Medulla oblongata (tissue), 1 donor: Measurements from ENCODE around the gene SAT2.
A peak's percentile ranks its signal among the peaks of the same experiment; 100 is the strongest.
"Not testable (repeated sequence)": the region's sequence is repeated elsewhere in the genome, so short reads cannot be mapped to it uniquely, and the experiment has no call there.

Experiments
- DNase-seq: peaks from one replicate; pipeline ENCODE4 v3.0.0-alpha.2; 2015; ENCODE audit errors: extremely low spot score

SAT2 gene

GRCh38 chr17:7627250-7628121 lies at the start of gene SAT2:
TSS of gene SAT2 (minus strand) at chr17:7627821. CDS start at chr17:7627635, 186 bp downstream.
- DNase-seq, result peak; percentile 96

DNA sequence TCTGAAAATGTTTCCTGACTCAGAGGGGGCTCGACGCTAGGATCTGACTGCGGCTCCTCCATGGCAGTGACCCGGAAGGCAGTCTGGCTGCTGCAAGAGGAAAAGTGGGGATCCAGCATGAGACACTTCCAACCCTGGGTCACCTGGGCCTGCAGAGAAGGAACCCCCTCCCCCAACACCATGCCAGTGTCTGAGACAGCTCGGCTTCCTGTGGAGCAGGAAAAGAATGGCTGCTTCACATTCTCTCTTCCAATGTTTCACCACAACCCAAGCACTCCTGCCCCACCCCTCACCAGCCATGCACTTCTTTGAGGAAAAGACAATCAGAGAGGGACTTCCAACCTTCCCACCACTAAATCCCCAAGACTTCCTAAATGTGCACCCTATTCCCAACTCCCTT lies 48.9 kb upstream of the SAT2 start:
- no peak for DNase-seq

GRCh38 chr17:7674934-7675333 lies 47.3 kb upstream of the SAT2 start:
- DNase-seq, result no peak

GRCh38 chr17:7673239-7673638 lies 45.6 kb upstream of the SAT2 start:
- DNase-seq, result no peak

DNA sequence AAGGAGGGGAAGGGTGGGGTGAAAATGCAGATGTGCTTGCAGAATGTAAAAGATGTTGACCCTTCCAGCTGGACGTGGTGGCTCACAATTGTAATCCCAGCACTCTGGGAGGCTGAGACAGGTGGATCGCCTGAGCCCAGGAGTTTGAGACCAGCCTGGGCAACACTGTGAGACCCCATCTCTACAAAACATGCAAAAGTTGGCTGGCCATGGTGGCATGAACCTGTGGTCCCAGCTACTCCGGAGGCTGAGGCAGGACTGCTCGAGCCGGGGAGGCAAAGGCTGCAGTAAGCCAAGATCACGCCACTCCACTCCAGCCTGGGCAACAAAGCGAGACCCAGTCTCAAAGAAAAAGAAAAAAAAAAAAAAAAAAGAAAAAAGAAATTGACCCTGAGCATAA lies 40.9 kb upstream of the SAT2 start:
- no peak for DNase-seq

GRCh38 chr17:7667656-7668406 lies 40.2 kb upstream of the SAT2 start:
- peak; percentile 90 for DNase-seq

DNA sequence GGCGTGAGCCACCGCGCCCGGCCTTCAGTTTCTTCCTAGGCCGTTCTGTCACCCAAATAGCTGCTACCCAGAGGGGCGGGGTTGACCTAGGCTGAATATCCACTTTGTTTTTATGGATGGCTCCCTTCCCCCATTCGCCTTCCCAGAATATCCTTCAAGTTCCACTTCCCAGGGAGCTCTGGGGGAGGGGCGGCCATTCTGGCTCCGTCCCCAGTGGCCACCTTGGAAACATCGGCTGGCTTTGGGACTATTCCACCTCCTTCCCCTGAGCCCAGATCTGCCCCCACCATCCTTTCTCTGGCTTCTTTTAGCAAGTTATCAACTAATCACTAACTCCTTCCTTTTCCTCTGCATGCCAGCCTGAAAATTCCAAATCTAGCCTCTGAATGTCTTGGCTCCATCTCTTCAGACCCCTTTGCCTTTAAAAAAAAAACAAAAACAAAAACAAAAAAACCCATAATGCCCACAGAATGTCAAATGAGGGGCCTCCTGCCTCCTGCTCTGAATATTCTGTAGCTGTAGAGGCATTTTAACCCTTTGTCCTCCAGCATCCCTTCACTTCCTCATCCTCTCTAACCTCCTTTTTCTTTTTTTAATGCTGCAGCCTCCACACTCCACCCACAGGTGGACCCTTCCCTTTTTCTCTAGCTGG lies 29.5 kb upstream of the SAT2 start:
- peak; percentile 85 for DNase-seq

DNA sequence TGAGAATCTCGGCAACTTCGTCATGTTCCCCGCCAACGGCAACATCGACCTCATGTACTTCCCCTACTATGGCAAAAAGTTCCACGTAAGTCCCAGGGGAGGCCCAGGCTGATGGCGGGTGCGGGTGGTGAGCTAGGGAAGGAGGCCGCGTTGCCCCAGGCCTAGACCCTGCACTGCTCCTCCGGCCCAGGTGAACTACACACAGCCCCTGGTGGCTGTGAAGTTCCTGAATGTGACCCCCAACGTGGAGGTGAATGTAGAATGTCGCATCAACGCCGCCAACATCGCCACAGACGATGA lies 27.9 kb upstream of the SAT2 start:
- DNase-seq, result no peak

DNA sequence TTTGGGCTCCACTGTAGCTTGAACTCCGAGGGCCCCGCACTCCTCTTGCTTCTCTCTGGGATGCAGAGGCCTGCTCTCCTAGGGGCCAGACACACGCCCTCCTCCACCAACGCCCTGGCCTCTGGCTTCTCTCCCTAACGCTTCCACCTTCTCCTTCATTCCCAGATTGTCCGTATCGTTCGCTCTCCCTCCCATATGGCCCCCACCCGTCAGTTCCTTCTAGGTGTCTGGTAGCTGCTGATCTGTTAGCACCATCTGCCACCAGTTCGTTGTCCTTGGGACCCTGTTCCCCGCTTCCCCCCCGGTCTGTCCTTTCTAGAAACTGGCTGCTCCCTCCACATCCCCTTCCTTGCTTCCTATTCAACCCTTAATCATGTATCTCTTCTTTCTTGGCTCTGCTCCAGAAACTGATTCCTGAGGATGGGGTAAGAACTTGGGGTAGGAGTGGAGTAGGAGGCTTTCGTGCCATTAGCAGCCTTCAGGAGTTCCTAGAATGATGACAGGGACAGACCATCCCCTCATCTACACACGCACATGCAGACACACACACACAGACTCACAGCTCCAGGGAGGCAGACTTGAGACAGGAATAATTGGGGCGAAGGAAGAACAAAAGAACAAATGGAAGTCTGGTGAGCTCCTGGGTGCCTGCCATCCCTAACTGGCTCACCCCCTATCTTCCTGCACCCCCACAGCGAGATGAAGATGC lies 27.4 kb upstream of the SAT2 start:
- no peak for DNase-seq

GRCh38 chr17:7652388-7653356 lies 25.1 kb upstream of the SAT2 start:
- DNase-seq, result peak; percentile 37

DNA sequence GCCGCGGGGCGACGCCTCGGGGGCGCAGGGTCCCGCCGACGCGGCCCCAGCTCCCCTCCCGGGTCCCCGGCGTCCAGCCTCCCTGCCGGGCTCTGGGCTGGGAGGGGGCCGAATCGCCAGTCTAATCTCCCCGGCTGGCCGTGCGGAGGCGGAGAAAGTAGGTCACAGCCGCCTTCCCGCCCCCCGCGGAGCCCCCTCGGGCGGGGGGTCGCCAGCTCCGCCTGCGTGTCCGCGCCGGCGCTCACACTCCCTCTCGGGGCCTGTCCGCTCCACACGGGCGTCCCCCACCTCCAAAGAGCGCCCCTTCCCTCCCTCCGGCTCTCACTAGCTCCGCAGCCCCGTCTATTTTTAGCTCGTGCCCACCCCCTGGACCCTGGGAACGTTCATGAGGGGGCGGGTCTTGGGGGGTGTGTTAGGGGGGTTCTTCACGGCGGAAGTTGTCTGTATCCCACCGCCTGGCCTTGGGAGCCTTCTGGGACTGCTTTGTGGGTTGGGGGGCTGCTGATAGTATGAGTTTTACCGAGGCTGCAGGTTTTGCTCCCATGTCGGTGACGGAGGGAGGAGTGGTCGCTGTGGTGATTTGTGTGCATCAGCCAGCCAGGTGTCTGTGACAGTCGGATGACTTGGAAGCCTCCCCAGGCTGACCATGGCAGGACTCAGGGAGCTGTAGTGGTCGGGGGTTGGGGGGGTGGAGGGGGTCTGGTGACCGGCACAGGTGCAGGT lies 24.2 kb upstream of the SAT2 start:
- peak; percentile 56 for DNase-seq

- DNase-seq, result no peak
These were observed 23.6 kb upstream of the SAT2 start for GRCh38 chr17:7651097-7651664.

DNA sequence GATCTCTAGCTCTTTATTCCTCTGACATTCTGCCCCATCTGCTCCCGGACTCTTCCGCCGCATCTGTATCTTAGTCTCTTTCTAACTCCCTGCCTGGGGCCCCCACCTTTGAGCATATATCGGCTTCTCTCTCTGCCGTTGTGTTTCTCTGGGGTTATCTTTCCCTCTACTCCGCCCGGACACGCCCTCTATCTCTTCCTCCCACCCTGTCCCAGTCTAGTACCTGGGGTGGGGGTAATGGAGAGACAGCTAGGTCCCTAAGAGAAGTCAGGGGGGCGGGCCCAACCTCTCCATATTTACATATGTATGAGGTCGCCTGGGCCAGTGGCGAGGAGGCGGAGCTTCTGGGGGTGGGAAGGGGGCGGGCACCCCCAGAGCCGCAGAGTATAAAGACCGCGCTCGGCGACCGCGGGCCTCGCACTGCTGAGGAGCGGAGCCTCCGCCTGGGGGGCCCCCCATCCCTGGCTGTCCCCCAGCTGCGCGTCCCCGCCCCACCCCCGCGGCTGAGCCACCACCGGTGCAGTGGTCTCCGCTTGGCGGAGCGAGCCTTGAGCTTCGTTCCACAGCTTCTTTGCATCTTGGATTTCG lies 23.0 kb upstream of the SAT2 start, which contains the start of gene ATP1B2:
Gene ATP1B2 (plus strand): TSS at position 418 of the 588 bp plus-strand sequence. CDS start 593 bp downstream, outside the sequence.
- DNase-seq, result peak; percentile 78

DNA sequence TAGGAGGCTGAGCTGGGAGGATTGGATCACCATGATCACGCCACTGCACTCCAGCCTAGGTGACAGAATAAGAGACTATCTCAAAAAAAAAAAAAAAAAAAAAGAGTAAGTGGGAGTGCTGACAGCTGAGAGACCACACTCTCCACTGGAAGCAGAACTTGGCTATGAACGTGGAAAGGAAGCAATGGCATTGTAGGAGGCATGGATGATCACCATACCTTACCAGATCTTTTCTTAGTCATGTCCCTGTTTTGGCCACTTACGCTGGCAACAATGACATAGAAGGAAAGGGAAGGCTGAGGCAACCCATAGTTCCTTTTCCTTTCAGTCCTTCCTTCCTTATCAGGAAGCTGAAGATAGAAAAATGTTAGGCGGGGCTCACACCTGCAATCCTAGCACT lies 19.4 kb upstream of the SAT2 start:
- DNase-seq, result no peak

DNA sequence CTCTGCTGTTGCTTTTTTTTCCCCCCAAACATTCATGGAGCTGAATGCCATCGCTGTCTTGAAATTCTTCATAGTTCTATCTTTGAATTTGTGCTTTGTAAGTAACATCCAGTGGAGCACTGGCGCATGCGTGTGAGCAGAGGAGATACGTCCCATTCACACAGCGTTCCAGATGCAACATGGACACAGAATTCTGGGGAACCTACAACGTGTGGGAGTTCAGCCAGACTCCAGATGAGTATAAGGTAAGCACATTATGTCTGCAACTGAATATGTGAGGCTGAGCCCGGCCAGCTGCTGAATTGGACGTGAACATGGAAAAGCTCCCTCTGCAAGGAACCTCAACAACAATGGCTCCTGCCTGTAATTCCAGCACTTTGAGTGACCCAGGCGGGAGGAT lies 18.8 kb upstream of the SAT2 start:
- DNase-seq, result no peak

- DNase-seq, result no peak
These were observed 17.2 kb upstream of the SAT2 start for GRCh38 chr17:7644775-7645174.

DNA sequence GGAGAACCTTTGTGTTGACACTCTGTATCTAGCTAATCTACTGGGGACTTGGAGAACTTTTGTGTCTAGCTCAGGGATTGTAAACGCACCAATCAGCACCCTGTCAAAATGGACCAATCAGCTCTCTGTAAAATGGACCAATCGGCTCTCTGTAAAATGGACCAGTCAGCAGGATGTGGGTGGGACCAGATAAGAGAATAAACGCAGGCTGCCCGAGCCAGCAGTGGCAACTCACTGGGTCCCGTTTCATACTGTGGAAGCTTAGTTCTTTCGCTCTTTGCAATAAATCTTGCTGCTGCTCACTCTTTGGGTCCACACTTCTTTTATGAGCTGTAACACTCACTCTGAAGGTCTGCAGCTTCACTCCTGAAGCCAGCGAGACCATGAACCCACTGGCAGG lies 14.0 kb upstream of the SAT2 start:
- DNase-seq, result not testable (repeated sequence)

GRCh38 chr17:7640783-7641182 lies 13.2 kb upstream of the SAT2 start:
- DNase-seq, result no peak

DNA sequence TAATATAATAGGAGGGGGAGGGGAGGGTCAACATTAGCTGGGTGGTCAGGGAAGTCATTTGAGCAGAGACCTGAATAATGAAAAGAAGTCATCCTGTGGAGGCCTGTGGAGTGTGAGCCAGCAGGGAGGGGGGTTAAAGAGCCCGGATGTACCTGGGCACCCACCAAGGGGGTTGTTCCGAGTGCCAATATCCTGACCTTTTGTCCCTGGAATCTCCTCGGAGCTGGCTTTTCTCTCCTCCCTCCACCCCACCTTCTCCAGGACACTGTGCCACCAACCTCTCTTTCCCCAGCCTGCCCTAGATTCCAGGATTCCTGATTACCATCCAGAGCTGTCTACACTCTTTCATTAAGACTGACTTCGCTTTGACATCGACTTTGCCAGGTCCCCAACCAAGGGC lies 8.5 kb upstream of the SAT2 start:
- no peak for DNase-seq
